Endothelial cell (in vitro differentiated cells): Measurements from ENCODE around the gene MTF2. TPM values are rescaled to one million over a fixed set of nuclear protein-coding genes. Genes with fewer than 3 reads are reported as not detected.
A peak's percentile ranks its signal among the peaks of the same experiment; 100 is the strongest.

Source experiments
- DNase-seq: peaks from one replicate; pipeline ENCODE4 v3.0.0; 2021; ENCODE audit warnings: low spot score
- H3K27ac Mint-ChIP-seq: one replicate; pipeline ENCODE4 v1.8.0; 2021; ENCODE audit warnings: mixed read lengths, inconsistent platforms; ENCODE audit not compliant: unreplicated experiment
- H3K27me3 Mint-ChIP-seq: one replicate; pipeline ENCODE4 v1.8.0; 2021; ENCODE audit warnings: mild to moderate bottlenecking, moderate library complexity, mixed read lengths, inconsistent platforms; ENCODE audit not compliant: unreplicated experiment
- H3K36me3 Mint-ChIP-seq: one replicate; pipeline ENCODE4 v1.8.0; 2021; ENCODE audit warnings: mild to moderate bottlenecking, low read depth, mixed read lengths, inconsistent platforms; ENCODE audit not compliant: unreplicated experiment
- H3K4me1 Mint-ChIP-seq: one replicate; pipeline ENCODE4 v1.8.0; 2021; ENCODE audit warnings: mild to moderate bottlenecking, mixed read lengths, inconsistent platforms; ENCODE audit not compliant: unreplicated experiment
- H3K4me3 Mint-ChIP-seq: one replicate; pipeline ENCODE4 v1.8.0; 2021; ENCODE audit warnings: mild to moderate bottlenecking, mixed read lengths, inconsistent platforms; ENCODE audit not compliant: unreplicated experiment
- H3K9me3 Mint-ChIP-seq: one replicate; pipeline ENCODE4 v1.8.0; 2021; ENCODE audit warnings: mixed read lengths, inconsistent platforms; ENCODE audit not compliant: unreplicated experiment
- CTCF ChIP-seq: fragments of 200-600 bp; sonication (generic); IDR thresholded peaks from one replicate; pipeline ENCODE4 v1.5.0; 2021; ENCODE audit warnings: antibody characterized with exemption; ENCODE audit not compliant: unreplicated experiment
- total RNA-seq: library from RNA; stranded (reverse); fragmentation: NEBNext Ultra II Directional; extraction: Animal tissue kit (Norgen Biotek cat#: 25700); gene quantifications from one replicate; pipeline ENCODE4 v1.2.1, GENCODE V29; 2021; ENCODE audit not compliant: unreplicated experiment

The MTF2 gene
- total RNA-seq, 1 donor from 2014 or later = 73.5 TPM

DNA sequence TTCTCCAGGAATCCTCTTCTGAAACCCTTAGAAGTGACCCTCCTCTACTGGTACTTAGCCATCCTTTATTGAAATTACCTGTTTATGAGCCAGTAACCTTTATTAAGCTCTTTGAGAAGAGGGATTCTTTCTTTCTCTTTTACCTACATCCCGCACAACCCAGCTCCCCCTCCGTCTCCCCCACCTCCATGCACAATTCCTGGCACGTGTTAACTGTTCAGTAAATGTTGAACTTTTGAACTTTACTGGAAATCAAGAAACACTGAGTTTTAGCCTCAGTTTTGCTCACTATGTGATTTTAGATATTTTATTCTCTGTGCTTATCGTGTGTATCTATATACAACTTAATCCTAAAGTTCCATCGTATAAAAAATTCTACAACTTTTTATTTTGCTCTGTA lies 99.3 kb downstream of the MTF2 start:
- DNase-seq = no peak
- peak overlapping the region; percentile 97 for H3K4me3 Mint-ChIP-seq
- H3K27ac Mint-ChIP-seq = no peak overlapping the region
- peaks cover 23% of the 10 kb centered on the region for H3K4me1 Mint-ChIP-seq
- H3K36me3 Mint-ChIP-seq = peaks cover 12% of the 10 kb centered on the region
- no peak for TF ChIP-seq CTCF
- H3K9me3 Mint-ChIP-seq = no peaks in the 10 kb centered on the region
- H3K27me3 Mint-ChIP-seq = peaks cover 11% of the 10 kb centered on the region

DNA sequence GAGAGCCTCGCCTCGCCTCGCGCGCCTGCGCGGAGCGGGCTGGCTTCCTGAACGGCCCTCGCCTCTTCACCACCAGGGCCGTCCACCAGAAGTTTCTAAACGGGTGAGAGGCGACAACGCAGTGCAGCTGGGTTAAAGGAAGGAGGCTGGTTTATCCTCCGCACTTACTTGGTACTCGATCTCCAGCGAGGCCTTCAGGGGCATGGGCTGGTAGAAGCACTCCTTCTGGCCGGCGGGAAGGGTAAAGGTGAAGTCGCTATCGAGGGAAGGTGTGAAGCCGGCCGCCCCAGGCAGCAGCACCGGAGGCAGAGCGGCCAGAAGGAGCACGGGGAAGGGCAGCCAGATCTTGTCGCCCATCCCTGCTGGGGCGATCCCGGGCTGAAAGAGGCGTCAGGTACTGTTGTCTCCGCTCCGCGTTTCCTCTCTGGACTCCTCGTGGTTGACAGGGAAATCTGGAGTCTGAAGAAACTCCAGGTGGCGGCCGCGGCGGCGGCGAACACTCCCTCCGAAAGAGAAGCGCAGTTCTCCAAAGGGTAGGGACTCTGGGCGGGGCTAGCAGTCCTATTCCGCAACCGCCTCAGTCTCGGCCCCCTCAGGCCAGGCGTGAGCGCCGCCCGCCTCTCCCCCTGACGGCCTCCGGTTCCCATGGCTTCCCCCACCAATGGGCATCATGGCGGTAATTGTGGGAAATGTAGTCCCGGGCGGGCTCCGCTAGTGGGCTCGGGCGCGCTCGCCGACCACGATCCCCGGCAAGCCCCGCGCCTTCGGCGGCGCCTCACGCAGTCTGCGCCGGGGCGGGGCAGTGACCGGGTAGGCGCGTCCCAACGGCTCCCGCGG lies 101.0 kb downstream of the MTF2 start, which contains the start of gene TMED5:
Gene TMED5, minus strand, starts transcription at position 528 of the 837 bp plus-strand sequence. Its CDS starts 171 bp downstream, at position 357.
- H3K27ac Mint-ChIP-seq = peak within 1 kb of the TSS; percentile 98
- peaks cover 10% of the 10 kb centered on the region for H3K27me3 Mint-ChIP-seq
- peak within 1 kb of the TSS; percentile 97 for H3K4me3 Mint-ChIP-seq
- no peak for TF ChIP-seq CTCF
- no peaks in the 10 kb centered on the region for H3K9me3 Mint-ChIP-seq
- peaks cover 7% of the 10 kb centered on the region for H3K36me3 Mint-ChIP-seq
- peaks cover 27% of the 10 kb centered on the region for H3K4me1 Mint-ChIP-seq
- DNase-seq = peak; percentile 97

- H3K9me3 Mint-ChIP-seq = no peaks in the 10 kb centered on the region
- H3K27me3 Mint-ChIP-seq = peaks cover 10% of the 10 kb centered on the region
- H3K36me3 Mint-ChIP-seq = peaks cover 7% of the 10 kb centered on the region
- peaks cover 27% of the 10 kb centered on the region for H3K4me1 Mint-ChIP-seq
- peak within 1 kb of the TSS; percentile 98 for H3K27ac Mint-ChIP-seq
- H3K4me3 Mint-ChIP-seq = peak within 1 kb of the TSS; percentile 97
- peak; percentile 40 for DNase-seq
- TF ChIP-seq CTCF = no peak
These were observed 101.9 kb downstream of the MTF2 start, which contains the start of gene CCDC18 for GRCh38 chr1:93180723-93181613. Gene CCDC18 (plus strand): TSS chr1:93180724. CDS start chr1:93183362, 2,638 bp downstream.

DNA sequence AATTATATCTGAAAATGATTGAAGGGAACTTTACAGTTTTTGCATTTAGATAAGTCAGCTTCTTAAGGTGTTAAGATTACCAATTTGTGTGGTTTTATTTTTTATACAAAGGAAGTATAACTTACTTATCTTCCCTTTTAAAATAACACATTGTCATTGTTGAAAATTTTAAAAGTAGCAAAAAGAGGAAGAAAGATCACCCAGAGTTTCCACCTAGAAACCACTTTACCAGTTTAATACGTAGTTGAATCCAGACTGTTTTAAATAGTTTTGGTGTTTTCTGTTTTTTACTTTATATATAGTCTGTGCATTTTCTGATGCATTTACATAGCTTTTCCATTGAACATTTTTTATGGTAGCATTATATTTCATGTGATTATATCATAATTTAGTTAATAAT lies 107.6 kb downstream of the MTF2 start:
- H3K27ac Mint-ChIP-seq = no peak overlapping the region
- H3K9me3 Mint-ChIP-seq = no peaks in the 10 kb centered on the region
- DNase-seq = no peak
- H3K4me1 Mint-ChIP-seq = peaks cover 6% of the 10 kb centered on the region
- no peak for TF ChIP-seq CTCF
- no peaks in the 10 kb centered on the region for H3K36me3 Mint-ChIP-seq
- no peaks in the 10 kb centered on the region for H3K27me3 Mint-ChIP-seq
- no peak overlapping the region for H3K4me3 Mint-ChIP-seq

Other genes with a start within 250 kb of the MTF2 start
- 1,318 TPM for gene RPL5, start 247.2 kb upstream of the MTF2 start, total RNA-seq
- 3.9 TPM for gene DIPK1A, start 117.8 kb upstream of the MTF2 start, total RNA-seq
- gene TMED5, start 101.1 kb downstream of the MTF2 start, total RNA-seq = 34.5 TPM
- 10.4 TPM for gene CCDC18, start 101.4 kb downstream of the MTF2 start, total RNA-seq